Stimulated activated CD8-positive, alpha-beta memory T cell treated with anti-CD3 and anti-CD28 coated beads, Interleukin-15, amount 100 ng/mL, for 24 hours (primary cell): ENCODE measurements around the gene LILRA6.
"Not testable (repeated sequence)": the region's sequence is repeated elsewhere in the genome, so short reads cannot be mapped to it uniquely, and the experiment has no call there.

Source experiments
- DNase-seq: peaks from one replicate; pipeline ENCODE4 v3.0.0-alpha.2; 2020; ENCODE audit warnings: low read depth

LILRA6 gene

GRCh38 chr19:54262470-54262869 lies 19.9 kb upstream of the LILRA6 start:
- DNase-seq: no peak

- no peak for DNase-seq
Observed at GRCh38 chr19:54262066-54262465, 19.5 kb upstream of the LILRA6 start.

- DNase-seq: no peak
Observed at GRCh38 chr19:54257116-54257480, 14.5 kb upstream of the LILRA6 start, which contains the start of gene LILRB5. Gene LILRB5 (minus strand): TSS chr19:54257273. CDS start chr19:54257193, 80 bp downstream.

- no peak for DNase-seq
Observed at GRCh38 chr19:54256250-54257115, 13.9 kb upstream of the LILRA6 start.

- DNase-seq: no peak
Observed at GRCh38 chr19:54255105-54255775, 12.7 kb upstream of the LILRA6 start.

GRCh38 chr19:54254195-54254906 lies 11.8 kb upstream of the LILRA6 start:
- DNase-seq: no peak

- no peak for DNase-seq
Observed at GRCh38 chr19:54253331-54254194, 11.0 kb upstream of the LILRA6 start.

- no peak for DNase-seq
Observed at GRCh38 chr19:54252845-54253244, 10.3 kb upstream of the LILRA6 start.

- no peak for DNase-seq
Observed at GRCh38 chr19:54252243-54252642, 9.7 kb upstream of the LILRA6 start.

GRCh38 chr19:54248016-54248601 lies 5.5 kb upstream of the LILRA6 start:
- DNase-seq: no peak

- DNase-seq: no peak
Observed at GRCh38 chr19:54247106-54247930, 4.7 kb upstream of the LILRA6 start.

GRCh38 chr19:54245936-54246335 lies 3.3 kb upstream of the LILRA6 start:
- no peak for DNase-seq

- DNase-seq: not testable (repeated sequence)
Observed at GRCh38 chr19:54243809-54244208, 1.2 kb upstream of the LILRA6 start.

GRCh38 chr19:54242234-54242633 lies 356 bp downstream of the LILRA6 start:
- not testable (repeated sequence) for DNase-seq

- DNase-seq: not testable (repeated sequence)
Observed at GRCh38 chr19:54240372-54241336, 1.9 kb downstream of the LILRA6 start.

GRCh38 chr19:54239491-54240371 lies 2.9 kb downstream of the LILRA6 start:
- not testable (repeated sequence) for DNase-seq

GRCh38 chr19:54233941-54234340 lies 8.6 kb downstream of the LILRA6 start:
- no peak for DNase-seq
